ENCODE results near the gene GPD1L.
A peak's percentile ranks its signal among the peaks of the same experiment; 100 is the strongest.

GPD1L gene

DNA sequence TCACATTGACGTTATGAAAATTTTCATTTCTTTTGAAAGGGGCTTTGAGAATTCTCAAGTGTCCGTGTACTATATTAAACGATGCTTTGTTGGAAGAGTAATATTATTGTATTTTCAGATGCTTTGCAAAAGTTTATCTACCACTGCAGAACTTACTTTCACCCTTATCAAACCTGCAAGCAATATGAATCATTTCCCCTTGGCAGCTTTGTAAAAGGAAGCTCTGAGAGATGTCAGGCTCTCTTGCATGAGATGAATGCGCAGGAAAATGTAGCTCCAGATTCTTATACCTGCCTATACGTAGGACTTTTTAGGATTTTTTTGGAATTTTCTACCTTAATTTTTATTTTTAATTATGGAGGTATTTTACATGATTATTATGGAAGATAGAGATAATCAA lies 34.5 kb downstream of the GPD1L start:
- DNase-seq, result no peak

DNA sequence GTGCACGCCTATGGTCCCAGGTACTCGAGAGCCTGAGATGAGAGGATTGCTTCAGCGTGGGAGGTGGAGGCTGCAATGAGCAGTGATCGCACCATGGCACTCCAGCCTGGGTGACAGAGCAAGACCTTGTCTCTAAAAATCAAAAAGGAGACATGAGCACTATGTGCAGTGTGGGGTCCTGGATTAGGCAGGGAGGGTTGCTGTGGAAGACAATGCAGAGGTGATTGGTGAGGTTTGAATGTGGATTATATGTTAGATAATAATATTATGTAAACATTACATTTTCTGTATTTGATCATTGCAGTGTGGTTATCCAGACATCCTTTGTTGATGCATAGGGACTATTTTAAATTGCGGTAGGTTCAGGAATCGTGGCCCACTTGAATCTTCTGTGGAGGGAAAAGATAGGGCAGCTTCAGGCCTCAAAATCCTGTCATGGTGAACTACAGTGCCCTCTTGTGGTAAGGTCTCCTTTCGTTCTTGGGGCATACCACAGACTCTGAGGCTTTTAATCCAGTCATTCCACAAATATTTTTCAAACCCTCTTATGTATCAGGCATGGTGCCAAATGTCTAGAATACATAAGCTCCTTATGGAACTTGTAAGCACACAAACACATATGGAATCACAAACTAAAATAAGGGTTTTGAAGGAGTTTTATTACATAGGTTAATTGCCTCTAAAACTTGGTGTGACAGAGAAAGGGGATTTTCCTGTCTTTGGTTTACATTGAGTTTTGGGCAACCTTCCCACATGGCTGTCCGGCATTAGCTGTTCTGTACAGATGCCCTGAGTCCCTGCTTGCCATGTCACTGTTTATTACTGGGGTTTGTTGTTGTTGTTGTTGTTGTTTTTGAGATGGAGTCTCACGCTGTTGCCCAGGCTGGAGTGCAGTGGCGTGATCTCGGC lies 37.7 kb downstream of the GPD1L start:
- DNase-seq, result peak; percentile 69

DNA sequence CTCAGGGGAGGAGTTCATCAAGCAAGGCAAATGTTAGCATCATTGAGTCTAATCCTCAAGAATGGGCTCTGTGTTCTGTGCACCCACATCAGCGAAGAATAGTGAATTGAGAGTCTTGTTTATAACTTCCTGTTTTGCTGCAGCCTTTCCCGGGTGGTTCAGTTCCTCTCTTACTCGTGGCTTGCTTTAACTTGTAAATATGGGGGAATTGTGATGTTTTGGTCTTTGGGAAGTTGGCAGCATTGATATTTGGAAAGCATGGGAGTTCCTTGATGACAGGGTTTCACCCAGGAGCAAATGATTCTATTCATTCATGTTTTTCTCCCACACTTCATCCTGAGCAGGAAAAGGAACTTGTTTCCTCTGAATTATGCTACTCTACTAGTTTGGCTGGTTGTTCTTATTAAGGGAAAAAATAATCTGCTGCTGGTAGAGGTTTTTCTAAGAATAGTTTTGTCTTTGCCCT lies 40.4 kb downstream of the GPD1L start:
- no peak for DNase-seq

DNA sequence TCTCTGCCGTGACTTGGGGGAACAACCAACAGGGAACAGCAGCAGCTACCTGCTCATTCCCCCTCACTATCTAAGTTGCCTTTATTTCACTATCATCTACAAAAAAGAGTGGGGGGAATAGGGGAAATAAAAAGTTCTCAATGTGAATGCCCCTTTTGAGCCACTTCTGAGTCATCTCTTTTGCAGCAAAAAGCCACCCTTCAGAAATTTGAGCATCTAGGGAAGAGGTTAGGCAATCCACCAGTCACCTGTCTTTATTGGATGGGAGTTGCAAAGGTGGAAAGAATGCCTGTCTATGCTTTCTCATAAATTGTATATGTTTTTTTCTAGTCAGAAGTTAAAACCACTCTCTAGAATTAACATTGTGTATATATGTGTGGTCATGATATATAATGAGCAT lies 41.1 kb downstream of the GPD1L start:
- DNase-seq, result no peak

DNA sequence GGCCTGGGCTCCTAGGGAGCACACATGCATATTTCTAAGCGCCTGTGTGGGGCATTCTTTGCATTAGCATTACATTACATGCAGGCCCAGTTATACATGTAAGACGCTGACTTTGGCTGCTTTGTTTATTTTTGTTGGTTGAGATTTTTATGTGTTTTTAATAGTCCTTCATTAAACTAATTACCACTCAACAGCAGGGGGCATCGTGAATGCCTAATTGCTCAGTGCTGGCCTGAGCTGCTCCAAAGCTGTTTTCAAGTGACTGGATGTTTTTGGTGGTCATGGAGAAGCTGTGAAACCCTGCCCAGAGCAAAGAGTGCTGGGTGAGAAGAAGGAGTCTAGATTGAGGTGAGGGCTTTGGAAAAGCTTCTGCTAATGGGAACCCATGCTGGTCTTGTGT lies 41.5 kb downstream of the GPD1L start:
- no peak for DNase-seq

DNA sequence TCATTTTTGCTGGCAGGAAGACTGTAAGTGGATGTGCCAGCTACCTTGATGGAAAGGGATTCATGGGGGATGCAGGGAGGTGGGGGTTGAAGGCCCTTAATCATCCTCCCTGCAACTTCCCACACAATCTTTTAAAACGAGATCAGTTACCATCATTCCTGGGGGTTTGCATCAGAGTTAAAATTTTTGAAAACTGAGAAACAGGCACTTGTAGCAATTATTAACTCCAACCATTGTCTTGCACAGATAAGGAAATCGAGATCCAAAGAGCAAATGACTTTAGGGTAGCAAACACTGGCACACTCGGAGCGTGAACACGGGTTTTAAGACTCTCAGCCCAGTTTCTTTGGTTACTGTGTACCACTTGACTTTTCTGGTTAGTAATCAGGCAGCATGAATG lies 41.9 kb downstream of the GPD1L start:
- DNase-seq, result no peak

DNA sequence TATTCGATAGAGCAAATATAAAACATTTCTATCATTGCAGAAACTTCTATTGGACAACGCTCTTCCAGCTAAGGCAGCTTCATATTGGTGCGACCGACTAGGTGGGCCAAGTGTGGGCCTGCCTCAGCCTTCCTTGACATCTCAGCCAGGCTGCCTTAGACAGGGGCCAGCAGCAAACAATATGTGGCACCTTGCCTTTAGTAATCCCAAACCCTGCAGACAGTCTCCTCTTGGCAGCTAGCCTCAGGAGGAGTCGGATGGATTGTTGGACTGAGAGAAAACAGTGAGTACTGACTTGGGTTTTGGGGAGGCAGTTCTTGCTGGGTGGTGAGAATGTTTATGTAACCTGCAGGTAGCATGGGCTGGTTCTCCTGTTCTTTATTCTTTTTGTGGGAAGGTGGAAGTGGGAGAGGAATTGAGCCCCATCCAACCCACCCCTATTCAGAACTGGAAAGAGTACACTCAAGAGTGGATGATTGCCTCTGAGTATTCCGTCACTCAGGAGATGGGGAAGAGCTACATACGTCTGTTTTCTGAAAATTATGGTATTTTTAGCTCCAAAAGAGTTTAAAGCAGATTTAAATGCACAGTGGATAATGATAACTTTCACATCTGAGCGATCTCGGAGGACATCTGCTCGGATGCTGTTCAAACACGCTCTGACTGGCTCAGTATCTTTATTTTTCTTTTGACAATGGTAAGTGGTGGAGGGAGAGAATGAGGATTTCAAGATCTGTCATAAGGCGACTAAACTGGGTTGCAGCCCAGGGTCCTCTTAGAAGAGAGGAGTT lies 47.2 kb downstream of the GPD1L start:
- DNase-seq, result no peak

DNA sequence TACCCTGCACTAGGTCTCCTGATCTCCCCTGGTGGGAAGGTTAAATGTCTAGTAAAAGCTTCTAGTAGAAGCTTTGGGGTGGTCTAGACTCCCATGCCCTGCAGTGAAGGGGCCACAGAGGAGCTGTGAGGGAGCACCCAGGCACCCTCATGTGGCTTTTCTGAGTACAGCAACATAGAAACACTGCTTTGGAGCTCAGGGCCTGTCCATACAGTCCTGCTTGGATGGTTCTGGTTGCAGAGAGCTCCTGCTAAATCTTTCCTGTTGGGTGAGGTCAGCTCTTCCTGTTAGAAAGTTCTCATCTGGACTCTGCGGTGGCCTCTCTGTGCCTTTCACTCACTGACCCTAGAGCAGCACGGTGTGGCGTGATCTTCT lies 47.8 kb downstream of the GPD1L start:
- DNase-seq, result no peak

DNA sequence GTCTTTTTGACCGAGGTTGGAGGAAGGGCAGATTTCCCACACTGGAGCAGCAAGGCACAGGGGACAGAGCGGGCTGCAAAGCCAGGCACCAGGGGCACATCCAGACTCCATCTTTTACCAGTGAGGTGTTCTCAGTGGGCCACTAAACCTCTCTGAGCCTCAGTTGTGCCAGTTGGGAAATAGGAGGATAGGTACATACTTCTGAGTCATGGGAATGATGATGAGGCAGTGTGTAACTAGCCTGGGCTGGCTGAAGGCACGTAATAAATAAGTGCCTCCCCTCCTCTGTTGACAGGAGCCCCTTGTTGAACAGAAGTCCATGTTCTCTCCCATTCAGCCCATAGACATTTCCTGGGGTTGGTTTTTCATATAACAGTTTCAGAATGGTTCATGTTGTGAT lies 48.7 kb downstream of the GPD1L start:
- no peak for DNase-seq

DNA sequence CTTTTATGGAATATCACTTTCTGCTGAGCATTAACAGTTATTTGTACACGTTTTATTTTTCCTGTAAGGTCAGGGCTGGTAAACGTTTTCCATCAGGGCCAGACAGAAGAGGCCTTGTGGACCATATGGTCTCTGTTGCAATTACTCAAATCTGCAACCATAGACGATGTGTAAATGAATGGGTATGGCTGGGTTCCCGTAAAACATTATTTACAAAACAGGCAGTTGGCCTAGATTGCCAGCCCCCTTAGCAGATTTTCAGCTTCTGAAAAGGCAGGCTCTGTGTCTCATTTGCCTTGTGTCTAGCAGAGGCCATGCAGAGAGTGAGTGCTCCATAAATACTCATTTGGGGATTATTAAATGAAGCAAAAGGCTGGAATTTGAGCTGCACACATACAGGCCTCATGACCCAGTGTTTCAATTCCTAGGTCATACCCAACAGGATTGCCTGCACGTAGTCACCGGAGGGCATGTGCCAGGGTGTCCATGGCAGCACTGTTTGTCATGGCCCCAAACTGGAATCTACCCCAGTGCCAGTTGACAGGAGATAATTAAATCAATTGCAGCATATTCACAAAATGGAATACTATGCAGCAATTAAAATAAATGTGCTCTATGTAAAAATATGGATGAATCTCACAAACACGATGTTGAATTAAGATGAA lies 51.3 kb downstream of the GPD1L start:
- no peak for DNase-seq

DNA sequence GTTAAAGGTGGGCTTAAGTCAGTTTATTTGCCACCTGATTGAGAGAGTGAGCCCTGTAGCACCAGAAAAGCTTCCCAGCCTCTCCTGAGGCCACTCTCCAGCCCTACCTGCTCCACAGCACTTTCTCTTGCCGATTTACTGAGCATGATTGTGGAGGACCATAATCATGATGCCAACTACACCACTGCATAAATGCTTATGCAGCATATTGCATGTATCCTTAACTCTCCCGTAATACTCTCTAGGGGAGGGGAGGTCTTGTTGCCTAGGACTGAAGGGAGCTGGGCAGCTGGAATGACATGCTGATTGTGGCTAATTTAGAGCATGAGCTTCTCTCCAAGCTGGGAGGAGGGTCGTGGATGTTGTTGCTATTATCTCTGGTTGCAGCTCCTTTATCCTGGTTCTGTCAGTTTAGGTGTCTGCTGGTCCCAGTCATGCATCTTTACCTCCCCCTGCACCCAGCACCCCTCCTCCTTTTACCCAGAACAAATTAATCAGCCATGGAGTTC lies 54.3 kb downstream of the GPD1L start:
- DNase-seq, result no peak

DNA sequence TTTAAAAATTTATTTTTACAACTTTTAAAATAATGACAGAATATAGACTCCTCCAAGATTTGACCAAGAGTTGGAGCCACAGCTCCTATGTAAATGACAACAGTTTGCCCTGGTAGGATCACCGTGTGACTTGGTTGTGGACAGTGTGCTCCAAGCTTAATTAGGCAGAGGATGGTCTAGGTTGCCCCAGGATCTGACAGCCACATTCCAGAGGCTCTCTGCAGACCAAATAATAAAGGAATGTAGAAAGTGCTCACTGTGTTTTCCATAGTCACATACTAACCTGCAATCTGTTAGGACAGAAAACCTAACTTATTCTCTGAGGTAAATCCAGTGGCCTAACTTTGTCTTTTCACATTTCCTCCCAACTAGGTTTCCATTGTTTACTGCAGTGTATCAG lies 59.0 kb downstream of the GPD1L start:
- DNase-seq, result no peak

DNA sequence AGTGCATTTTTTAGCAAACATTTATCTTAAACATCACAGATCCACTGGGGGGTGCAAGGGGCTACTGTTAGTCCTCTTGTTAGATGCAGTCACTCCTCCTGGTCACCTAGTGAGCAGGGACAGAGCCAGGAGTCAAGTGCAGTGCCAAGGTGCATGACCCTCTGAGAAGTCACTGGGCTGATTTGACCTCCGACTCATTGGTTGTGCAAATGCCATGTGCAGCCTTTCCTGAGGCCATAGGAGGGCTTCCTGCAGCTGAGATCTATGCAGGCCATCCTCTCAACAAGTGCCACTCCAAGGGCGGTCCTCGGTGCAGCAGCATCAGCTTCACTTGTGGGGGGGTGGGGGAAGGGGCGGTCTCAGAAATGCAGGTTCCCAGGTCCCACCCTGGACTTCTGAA lies 60.2 kb downstream of the GPD1L start:
- no peak for DNase-seq

DNA sequence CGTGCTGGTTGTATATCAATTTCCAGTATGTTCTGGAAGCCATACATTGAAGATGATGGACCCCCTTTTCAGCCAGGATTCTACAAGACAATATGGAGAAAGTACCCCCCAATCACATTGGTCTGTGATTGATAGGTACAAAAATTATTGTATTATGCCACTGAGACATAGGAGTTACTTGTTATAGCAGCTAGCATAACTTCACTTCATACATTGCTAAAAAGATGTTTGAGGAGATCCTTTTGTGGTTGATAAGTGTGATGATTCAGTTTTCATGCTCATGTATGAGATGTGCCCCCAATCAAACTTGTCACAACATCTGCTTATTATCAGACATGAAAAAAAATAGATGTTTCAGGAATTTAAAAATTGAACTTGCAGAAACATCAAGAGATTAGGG lies 66.0 kb downstream of the GPD1L start:
- DNase-seq, result no peak

DNA sequence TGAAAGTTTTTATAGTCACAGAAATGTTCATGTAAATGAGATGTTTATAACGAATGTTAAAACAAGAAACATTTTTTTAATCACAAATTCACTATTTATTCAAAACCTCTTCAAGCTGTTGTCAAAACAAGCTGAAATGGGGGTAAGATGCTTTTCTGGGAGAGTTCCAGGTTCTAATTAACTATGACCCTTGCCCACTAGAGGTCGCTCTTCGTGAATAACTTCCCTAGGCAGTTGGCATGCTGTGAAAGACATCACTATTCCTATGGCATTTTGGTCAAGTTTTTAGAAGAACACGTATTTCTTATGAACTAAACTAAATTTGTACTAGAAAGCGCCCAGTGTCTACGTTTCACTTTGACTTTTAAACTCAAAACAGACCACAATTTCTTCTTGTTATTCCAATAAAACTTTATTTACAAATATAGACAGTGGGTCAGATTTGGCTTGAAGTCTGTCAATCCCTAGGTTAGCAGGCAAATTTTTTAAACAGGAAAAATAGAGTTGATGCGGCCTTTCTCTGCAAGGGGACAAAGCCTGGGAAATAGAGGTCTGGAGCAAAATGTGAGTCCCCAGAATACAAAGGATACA lies 69.3 kb downstream of the GPD1L start:
- DNase-seq, result peak; percentile 65

DNA sequence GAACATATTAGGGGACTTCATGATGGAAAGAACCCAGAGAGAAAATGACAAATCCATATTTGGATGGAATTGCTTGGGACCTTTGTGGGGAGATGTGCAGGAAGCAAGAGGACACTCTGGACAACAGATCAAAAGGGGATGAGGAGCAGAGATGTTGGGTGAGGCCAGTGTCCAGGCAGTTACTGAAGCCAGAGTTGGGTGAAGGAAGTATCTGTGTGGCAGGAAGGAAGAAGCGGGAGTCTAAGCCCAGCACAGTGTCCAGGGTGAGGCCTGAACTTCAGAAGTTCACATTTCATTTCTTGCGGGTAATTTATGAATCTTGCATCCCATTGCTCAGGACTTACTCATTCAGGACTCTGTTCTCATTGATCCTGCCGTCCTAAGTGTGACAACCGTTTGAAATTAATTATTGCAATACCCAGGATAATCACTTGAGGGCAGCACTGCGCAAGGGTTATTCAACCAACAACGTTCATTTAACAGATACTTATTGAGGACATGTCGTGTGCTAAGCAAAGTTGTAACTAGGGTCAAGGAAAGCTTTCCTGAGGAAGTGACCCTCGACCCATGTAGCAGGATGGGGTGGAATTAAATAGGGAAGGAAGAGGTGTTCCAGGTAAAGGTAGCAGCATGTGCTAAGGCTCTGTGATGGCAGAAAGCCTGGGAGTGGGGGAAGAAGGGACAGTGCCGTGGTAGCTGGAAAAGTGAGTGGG lies 70.7 kb downstream of the GPD1L start:
- peak; percentile 80 for DNase-seq

DNA sequence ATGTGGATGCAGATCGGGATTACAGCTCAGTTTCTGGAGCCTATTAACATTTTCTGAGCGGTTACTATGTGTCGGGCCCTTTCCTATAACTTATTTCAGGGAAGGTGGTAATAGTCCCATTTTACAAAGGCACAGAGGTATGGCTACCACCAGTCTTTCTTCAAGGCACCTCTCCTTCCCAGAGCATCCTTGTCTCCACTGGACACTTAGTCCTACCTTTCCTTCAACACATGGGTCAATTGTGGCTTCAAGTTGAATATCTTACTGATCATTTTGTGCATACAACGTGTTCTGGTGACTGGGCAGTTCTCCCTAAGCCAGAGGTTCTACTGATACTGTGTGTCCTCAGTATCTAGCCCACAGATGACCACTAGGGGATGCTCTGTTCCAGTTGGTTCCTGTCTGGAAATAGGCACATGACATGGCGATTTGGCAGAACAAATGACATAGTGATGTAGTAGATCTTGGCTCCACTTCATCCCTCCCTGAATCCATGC lies 71.3 kb downstream of the GPD1L start:
- peak; percentile 69 for DNase-seq

DNA sequence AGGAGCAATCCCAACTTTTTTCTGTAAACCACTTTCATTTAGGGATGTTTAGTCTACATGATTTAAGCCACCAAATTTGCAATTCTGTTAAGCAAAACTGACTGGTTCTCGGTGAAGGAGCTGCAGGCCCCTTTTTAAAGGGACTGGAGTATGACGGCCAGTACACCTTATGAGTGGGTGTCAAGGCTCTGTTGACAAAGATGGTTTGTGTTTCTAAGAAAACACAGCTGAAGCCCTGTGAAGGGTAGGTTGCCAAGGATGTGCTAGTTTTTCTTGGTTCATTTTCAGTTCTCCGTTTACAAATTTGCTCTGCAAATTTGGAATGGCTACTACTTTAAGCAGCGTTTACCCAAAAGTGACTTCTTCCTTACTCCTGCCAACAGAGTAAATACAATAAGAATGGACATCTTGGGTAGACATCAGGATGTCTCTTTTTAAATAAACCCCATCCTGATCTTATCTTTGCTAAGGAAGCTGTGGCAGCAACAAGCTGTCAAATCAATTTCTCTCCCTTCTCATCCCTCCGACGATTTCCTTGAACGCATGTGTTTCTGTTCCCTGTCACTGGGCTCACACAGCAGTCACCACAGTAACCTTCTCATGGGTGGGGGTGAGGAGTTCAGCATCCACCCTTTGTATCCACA lies 73.8 kb downstream of the GPD1L start:
- DNase-seq, result no peak

DNA sequence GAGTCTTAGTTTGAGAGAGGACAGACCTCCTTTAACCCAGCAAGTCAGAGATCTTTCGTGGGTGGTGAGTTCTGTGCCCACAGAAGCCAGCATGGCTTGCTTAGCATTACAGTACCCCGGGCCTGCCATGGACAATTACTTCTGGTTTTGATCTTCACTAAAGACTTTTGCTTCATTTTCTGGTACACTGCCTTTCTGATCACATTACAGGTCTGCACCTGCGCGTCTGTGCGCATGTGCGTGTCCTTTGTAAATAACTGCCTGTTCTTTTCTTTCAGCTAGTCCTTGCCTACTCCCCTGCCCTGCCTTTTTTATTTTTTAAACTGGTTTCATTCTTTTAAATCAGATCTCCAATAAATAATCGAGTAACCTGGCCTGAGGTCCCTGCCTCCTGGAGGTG lies 74.9 kb downstream of the GPD1L start:
- no peak for DNase-seq

DNA sequence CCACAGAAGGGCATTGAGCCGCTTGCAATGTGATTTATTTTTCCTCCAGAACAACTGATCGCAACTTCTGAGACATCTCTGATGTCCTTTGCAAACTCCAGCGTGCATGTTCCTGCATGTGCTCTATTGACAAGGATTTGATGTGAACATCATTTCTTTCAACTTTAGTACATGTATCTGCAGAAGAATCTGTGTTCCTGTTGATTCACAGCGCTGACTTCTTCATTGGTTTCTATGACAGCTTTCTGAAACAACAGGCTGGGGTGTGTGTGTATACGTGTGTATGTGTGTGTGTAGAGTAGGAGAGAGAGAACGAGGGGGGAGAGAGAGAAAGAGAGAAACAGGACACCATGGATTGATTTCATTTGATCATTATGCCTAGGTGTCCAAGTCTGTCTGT lies 75.4 kb downstream of the GPD1L start:
- no peak for DNase-seq

DNA sequence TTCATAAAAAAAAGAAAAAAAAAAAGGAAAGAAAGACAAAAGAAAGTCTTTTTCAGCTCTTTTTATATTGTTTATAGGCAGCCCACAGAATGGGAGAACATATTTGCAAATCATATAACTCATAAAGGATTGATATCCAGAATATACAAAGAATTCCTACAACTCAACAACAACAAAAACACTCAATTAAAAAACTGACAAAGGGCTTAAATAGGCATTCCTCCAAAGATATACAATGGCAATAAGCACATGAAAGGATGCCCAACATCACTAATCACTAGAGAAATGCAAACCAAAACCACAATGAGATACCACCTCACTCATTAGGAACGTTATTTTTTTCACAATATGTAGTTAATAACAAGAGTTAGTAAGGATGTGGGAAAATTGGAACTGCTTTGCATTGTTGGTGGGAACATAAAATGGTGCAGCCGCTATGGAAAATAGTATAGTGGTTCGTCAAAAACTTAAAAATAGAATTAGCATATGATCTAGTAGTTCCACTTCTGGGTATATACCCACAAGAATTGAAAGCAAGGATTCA lies 77.8 kb downstream of the GPD1L start:
- DNase-seq, result no peak

All from activated CD4-positive, alpha-beta T cell treated with anti-CD3 and anti-CD28 coated beads, Interleukin-2, amount 50 U/mL, for 16 hours (primary cell).